Vagina (tissue), 2 donors: ENCODE results near the gene NSMCE1. TPM values are rescaled to one million over a fixed set of nuclear protein-coding genes. Genes with fewer than 3 reads are reported as not detected.
"Not testable (repeated sequence)": the region's sequence is repeated elsewhere in the genome, so short reads cannot be mapped to it uniquely, and the experiment has no call there.

Source experiments
- DNase-seq, 2 donors: peaks; one replicate each; pipeline ENCODE4 v3.0.0-alpha.2; 2017; ENCODE audit errors: extremely low spot score in 2 of 2
- H3K27ac ChIP-seq: fragments of 200-600 bp; sonication (generic); one replicate; pipeline ENCODE4 v1.5.1; 2019
- H3K27me3 ChIP-seq: fragments of 200-600 bp; sonication (generic); one replicate; pipeline ENCODE4 v1.5.1; 2019
- H3K36me3 ChIP-seq, 2 donors: fragments of 200-600 bp; sonication (generic); one replicate each; pipeline ENCODE4 v1.5.1; 2017 to 2019
- H3K4me1 ChIP-seq: fragments of 200-600 bp; sonication (generic); one replicate; pipeline ENCODE4 v1.5.1; 2019
- H3K4me3 ChIP-seq, 2 donors: fragments of 200-600 bp; sonication (generic); 1 replicate in 1 of 2; 2 replicates in 1 of 2; pipeline ENCODE4 v1.5.1; 2016 to 2019
- H3K9me3 ChIP-seq: fragments of 200-600 bp; sonication (generic); one replicate; pipeline ENCODE4 v1.5.1; 2019
- POLR2A ChIP-seq, 2 donors: fragments of 450-650 bp; IDR thresholded peaks; one replicate each; pipeline ENCODE4 v1.6.1; 2017; ENCODE audit warnings: antibody characterized with exemption in 2 of 2, mild to moderate bottlenecking in 2 of 2, moderate library complexity in 2 of 2
- POLR2AphosphoS5 ChIP-seq, 2 donors: sonication (generic); formaldehyde crosslinking; IDR thresholded peaks; one replicate each; pipeline ENCODE4 v1.9.0; 2017; ENCODE audit warnings: antibody characterized with exemption in 2 of 2, mild to moderate bottlenecking in 2 of 2, low read depth in 1 of 2; ENCODE audit not compliant: insufficient read depth in 1 of 2
- intact Hi-C: fragments of 100-400 bp; cut with DNase I; formaldehyde crosslinking; loops from one replicate; pipeline ENCODE4 v1.15.1; 2023
- total RNA-seq: library from RNA; depleted of rRNA; stranded (reverse); fragments of >200 nt; gene quantifications from one replicate; pipeline ENCODE4 v1.2.3, GENCODE V29; 2016
- TF ChIP-seq, protein P1 (sequence below), 3 experiments: fragments of 450-650 bp in 2 of 3; fragments of 200-600 bp in 1 of 3; sonication (generic) in 1 of 3; IDR thresholded peaks; one replicate each; pipeline ENCODE4 v1.5.1; 2017 to 2019; ENCODE audit warnings: antibody characterized with exemption in 3 of 3, mild to moderate bottlenecking in 2 of 3, moderate library complexity in 2 of 3

The NSMCE1 gene
- total RNA-seq, 1 donor from 2014 or later, result 24.6 TPM

GRCh38 chr16:27211026-27211425 lies 57.5 kb downstream of the NSMCE1 start:
- H3K4me1 ChIP-seq, result no peaks in the 10 kb centered on the region
- no peaks in the 10 kb centered on the region for H3K9me3 ChIP-seq
- no peaks in the 10 kb centered on the region for H3K27me3 ChIP-seq
- H3K36me3 ChIP-seq, result peaks cover 0 to 22% of the 10 kb centered on the region in 2 donors
- no peak for DNase-seq
- intact Hi-C loops, result no loop called here
- TF ChIP-seq POLR2A (IDR thresholded peaks at IDR 0.05) (no peak), POLR2AphosphoS5 (IDR thresholded peaks at IDR 0.05; ENCODE audit: insufficient read depth in 1 of 2, low read depth in 1 of 2) (no peak)
- TF ChIP-seq, protein P1, sequence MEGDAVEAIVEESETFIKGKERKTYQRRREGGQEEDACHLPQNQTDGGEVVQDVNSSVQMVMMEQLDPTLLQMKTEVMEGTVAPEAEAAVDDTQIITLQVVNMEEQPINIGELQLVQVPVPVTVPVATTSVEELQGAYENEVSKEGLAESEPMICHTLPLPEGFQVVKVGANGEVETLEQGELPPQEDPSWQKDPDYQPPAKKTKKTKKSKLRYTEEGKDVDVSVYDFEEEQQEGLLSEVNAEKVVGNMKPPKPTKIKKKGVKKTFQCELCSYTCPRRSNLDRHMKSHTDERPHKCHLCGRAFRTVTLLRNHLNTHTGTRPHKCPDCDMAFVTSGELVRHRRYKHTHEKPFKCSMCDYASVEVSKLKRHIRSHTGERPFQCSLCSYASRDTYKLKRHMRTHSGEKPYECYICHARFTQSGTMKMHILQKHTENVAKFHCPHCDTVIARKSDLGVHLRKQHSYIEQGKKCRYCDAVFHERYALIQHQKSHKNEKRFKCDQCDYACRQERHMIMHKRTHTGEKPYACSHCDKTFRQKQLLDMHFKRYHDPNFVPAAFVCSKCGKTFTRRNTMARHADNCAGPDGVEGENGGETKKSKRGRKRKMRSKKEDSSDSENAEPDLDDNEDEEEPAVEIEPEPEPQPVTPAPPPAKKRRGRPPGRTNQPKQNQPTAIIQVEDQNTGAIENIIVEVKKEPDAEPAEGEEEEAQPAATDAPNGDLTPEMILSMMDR (IDR thresholded peaks at IDR 0.05), result no peak
- H3K27ac ChIP-seq, result no peak overlapping the region
- no peak overlapping the region for H3K4me3 ChIP-seq

DNA sequence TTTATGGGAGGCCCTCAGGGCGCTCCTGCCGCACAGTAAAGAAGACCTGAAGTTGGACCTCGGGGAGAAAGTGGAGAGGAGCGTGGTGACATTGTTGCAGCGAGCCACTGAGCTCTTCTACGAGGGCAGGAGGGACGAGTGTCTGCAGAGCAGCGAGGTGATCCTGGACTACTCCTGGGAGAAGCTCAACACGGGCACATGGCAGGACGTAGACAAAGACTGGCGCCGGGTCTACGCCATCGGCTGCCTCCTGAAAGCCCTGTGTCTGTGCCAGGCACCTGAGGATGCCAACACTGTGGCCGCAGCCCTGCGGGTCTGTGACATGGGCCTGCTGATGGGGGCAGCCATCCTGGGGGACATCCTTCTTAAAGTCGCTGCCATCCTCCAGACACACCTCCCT lies 58.4 kb downstream of the NSMCE1 start:
- H3K9me3 ChIP-seq, result no peaks in the 10 kb centered on the region
- peaks cover 0 to 16% of the 10 kb centered on the region in 2 donors for H3K36me3 ChIP-seq
- intact Hi-C loops, result no loop called here
- TF ChIP-seq POLR2AphosphoS5 (IDR thresholded peaks at IDR 0.05; ENCODE audit: insufficient read depth in 1 of 2, low read depth in 1 of 2), result no peak
- TF ChIP-seq, protein P1 (IDR thresholded peaks at IDR 0.05), result no peak
- no peak for TF ChIP-seq POLR2A (IDR thresholded peaks at IDR 0.05)
- no peaks in the 10 kb centered on the region for H3K4me1 ChIP-seq
- H3K27ac ChIP-seq, result no peak overlapping the region
- H3K27me3 ChIP-seq, result no peaks in the 10 kb centered on the region
- no peak for DNase-seq
- no peak overlapping the region for H3K4me3 ChIP-seq

GRCh38 chr16:27209591-27209990 lies 59.0 kb downstream of the NSMCE1 start:
- Histone ChIP-seq H3K4me3 (no peak overlapping the region), H3K27me3 (no peaks in the 10 kb centered on the region), H3K36me3 (peaks cover 0 to 16% of the 10 kb centered on the region in 2 donors), H3K27ac (no peak overlapping the region), H3K4me1 (peaks cover 3% of the 10 kb centered on the region), H3K9me3 (no peaks in the 10 kb centered on the region)
- DNase-seq, result no peak
- intact Hi-C loops, result no loop called here
- no peak for TF ChIP-seq POLR2AphosphoS5 (IDR thresholded peaks at IDR 0.05; ENCODE audit: insufficient read depth in 1 of 2, low read depth in 1 of 2)
- TF ChIP-seq, protein P1 (IDR thresholded peaks at IDR 0.05), result no peak

GRCh38 chr16:27208796-27209195 lies 59.8 kb downstream of the NSMCE1 start:
- Histone ChIP-seq H3K27ac (no peak overlapping the region), H3K36me3 (peaks cover 0 to 16% of the 10 kb centered on the region in 2 donors), H3K9me3 (no peaks in the 10 kb centered on the region), H3K4me1 (peaks cover 10% of the 10 kb centered on the region), H3K4me3 (no peak overlapping the region), H3K27me3 (no peaks in the 10 kb centered on the region)
- TF ChIP-seq, protein P1 (IDR thresholded peaks at IDR 0.05), result no peak
- TF ChIP-seq POLR2A (IDR thresholded peaks at IDR 0.05) (no peak), POLR2AphosphoS5 (IDR thresholded peaks at IDR 0.05; ENCODE audit: insufficient read depth in 1 of 2, low read depth in 1 of 2) (no peak)
- no peak for DNase-seq
- intact Hi-C loops, result no loop called here

DNA sequence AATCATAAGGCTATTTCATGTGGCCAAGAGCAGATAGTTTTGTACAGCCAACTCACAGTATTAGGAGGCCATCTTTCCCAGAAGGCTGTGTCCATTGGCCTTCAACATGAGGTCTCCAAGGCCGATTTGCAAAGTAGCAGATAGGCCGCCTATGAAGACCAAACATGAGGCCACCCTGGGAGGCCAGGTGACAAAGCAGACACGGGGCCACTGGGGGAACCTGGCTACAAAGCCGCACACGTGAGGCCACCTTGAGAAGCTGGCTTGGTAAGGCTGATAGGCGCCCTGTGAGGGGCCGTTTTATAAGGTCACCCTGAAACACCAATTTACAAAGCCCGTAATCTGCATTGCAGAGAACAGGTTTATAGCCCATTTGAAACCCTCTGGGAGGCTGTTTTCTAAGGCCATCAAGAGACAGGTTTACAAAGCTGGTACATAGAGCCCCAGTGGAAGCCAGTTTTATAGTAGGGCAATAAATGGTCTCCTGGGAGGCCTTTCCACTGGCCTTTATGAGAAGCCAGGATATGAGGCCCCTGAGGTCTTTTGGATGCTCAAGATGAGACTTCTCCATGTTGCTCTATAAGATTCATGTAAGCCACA lies 60.4 kb downstream of the NSMCE1 start:
- H3K27ac ChIP-seq, result no peak overlapping the region
- intact Hi-C loops, result no loop called here
- H3K27me3 ChIP-seq, result no peaks in the 10 kb centered on the region
- no peaks in the 10 kb centered on the region for H3K9me3 ChIP-seq
- H3K36me3 ChIP-seq, result peaks cover 0 to 16% of the 10 kb centered on the region in 2 donors
- no peak for DNase-seq
- no peak overlapping the region for H3K4me3 ChIP-seq
- H3K4me1 ChIP-seq, result peaks cover 10% of the 10 kb centered on the region
- TF ChIP-seq, protein P1 (IDR thresholded peaks at IDR 0.05), result no peak
- TF ChIP-seq POLR2A (IDR thresholded peaks at IDR 0.05), result no peak
- no peak for TF ChIP-seq POLR2AphosphoS5 (IDR thresholded peaks at IDR 0.05; ENCODE audit: insufficient read depth in 1 of 2, low read depth in 1 of 2)

- Histone ChIP-seq H3K36me3 (peaks cover 0 to 16% of the 10 kb centered on the region in 2 donors), H3K4me1 (peaks cover 18% of the 10 kb centered on the region)
- H3K27ac ChIP-seq, H3K9me3 ChIP-seq, H3K4me3 ChIP-seq, DNase-seq, intact Hi-C loops, H3K27me3 ChIP-seq: not testable (repeated sequence)
Observed at GRCh38 chr16:27207121-27207520, 61.5 kb downstream of the NSMCE1 start.
